Measurements from ENCODE around the gene HNRNPLL.

HNRNPLL gene

DNA sequence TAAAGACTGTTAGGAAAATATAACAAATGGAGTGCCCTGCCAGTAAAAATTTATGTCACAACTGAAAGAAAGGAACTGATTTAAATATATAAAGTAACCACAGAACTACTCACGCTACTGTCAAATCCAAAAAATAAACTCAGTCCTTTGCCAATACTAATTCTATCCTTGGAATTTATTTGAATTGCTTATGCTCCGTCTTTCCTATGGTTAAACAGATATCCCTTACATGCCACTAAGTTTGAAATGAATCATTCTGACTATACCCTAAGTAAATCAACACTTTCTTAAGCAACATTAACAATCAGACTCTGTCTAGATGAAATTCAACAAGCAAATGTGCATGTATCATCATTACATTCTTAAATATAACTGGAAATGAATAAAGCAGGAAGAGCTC, 9.8 kb downstream of the HNRNPLL start:
- DNase-seq = no peak

GRCh38 chr2:38591152-38591551, 11.6 kb downstream of the HNRNPLL start:
- DNase-seq = no peak

- no peak for DNase-seq
These were observed 12.7 kb downstream of the HNRNPLL start for GRCh38 chr2:38590053-38590452.

DNA sequence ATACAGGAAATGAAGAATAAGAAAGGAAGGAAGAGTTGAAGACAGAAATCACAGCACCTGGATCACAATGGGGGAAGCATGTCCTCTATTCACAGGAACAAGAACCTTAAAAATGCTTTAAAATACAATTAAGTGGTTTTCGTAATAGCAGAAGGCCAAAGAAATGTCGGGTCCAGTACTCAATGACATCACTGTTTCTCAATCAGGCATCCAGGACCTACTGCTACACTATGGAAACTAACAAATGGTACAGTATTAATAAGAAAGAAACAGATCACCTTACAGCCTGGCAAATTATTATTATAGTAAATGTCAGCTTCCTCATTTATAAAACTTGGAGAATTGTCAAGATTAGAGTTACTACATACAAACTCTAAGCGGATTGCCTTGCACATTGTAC, 15.8 kb downstream of the HNRNPLL start:
- no peak for DNase-seq

DNA sequence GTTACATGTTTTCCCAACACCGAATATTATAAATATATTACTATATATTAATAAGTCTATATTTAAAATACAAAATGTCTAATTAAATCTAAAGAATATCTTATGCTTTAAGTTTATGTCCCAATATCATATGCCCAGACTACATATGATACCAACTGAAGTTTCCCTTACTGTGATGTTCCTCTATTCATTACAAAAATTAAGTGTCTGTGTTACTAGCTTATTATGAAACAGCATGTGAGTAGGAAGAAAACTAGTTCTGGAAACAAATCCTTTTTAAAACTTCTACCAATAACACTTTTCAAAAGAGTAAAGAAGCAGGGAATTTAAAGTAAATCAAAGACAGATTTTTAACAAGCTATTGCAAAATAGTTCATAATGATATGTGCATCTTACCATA, 17.8 kb downstream of the HNRNPLL start:
- DNase-seq = no peak

- DNase-seq = no peak
These were observed 18.7 kb downstream of the HNRNPLL start for GRCh38 chr2:38583994-38584393.

- DNase-seq = no peak
These were observed 19.2 kb downstream of the HNRNPLL start for GRCh38 chr2:38583524-38583923.

DNA sequence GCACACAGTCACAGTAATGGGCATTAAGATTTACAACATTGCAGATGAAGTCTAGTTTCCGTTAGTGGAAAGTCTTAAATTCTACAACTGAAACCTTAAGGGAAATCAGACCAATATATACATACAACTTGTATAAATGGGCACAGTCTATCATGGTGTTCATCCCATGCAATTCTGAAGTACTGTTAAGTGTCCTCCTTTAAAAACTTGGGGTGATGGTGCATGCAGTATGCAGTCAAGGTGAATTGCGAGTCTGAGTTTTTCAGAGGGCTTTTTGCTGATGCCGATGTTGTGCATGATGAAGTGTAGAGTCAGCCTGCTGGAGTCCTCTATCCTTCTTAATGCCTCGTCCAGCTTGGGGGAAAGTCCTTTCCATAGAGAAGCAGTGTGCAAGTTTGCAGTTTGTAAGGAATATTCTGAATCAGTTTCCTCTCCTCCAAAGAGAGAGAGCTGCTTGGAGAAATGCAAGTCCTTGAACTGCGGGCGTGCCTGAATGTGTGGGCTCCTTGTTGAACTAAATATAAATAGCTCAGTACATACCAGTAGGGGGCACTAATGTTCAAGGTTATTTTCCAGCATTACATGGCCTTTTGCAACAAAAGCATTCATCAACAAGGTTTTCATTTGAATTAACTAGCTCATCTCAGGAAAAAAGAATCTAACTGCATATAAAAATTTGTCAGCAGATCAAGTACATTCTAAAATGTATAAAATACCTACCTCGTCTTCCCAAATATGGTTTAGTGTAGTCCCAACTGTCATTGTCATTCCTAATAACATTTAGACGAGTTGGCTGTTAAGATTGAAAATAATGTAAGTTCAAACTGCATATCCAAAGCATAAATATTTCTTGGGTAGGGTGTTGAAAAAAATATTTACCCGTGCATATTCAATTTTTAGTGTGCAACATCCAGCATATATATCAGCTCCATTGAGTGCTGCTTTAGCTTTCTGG, 21.3 kb downstream of the HNRNPLL start:
- DNase-seq = peak; percentile 59

- no peak for DNase-seq
These were observed 22.6 kb downstream of the HNRNPLL start for GRCh38 chr2:38580115-38580636.

DNA sequence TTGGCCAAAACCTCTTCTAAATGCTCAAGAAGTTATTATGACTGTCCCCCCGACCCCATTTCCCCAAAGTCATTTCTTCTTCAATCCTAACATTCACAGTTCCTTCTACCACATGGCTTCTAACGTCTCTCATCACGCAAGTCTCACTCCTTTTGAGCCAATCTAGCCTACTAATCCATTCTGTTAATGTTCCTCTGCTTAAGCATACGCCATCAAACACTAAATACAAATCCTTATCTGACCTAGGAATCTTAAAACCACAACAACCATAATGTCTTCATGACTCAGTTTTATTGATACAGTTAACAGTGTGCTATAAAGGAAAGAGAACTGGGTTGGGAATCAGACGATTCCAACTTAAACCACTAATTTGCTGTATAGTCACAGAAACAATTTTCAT, 23.9 kb downstream of the HNRNPLL start:
- DNase-seq = no peak

GRCh38 chr2:38574278-38574677, 28.4 kb downstream of the HNRNPLL start:
- DNase-seq = no peak

GRCh38 chr2:38572167-38572566, 30.6 kb downstream of the HNRNPLL start:
- peak; percentile 22 for DNase-seq

- no peak for DNase-seq
These were observed 31.5 kb downstream of the HNRNPLL start for GRCh38 chr2:38571193-38571592.

DNA sequence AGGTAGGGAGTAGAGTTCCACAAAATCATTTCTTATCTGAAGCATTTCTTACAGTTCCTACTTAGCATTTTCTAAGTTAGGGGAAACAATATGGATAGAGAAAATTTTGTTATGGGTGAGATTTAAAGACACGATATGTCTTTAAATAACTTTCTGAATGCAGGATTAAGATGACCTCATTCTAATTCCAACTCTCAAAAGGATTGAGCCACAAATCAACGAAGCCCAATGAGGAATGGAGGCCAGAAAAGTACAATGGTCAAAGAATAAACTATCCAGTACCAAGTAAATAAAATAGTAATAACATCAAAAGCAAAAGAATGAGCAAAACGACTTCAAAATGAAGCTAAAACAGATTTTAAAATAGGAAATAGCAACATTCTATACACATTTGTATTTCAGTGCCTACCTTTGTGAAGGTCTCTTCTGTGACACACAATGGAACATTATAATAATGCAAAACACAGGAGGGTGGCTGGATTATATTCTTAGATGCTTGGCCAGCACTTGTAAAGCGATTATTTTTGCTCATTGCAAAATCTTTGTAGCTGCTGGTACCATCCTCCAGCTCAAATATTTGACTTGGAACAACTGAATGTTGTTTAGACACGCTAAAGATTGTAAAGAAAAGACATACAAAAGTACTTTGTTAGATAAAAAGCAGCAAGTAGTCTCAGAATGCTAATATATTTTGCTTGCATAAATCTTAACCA, 33.8 kb downstream of the HNRNPLL start:
- DNase-seq = no peak

DNA sequence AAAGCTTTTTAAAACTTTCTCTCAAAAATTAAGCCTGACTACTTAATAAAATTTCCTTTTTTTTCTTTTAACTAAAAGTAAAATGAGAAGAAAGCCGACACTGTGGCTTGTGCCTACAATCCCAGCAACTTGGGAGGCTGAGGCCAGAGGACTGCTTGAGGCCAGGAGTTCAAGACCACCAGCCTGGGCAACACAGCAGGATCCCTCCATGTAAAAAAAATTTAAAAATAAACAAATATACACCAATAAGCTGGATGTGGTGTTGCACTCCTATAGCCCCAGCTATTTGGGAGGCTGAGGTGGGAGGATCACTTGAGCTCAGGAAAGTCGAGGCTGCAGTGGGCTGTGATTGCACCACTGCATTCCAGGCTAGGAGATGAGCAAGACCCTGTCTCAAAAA, 37.4 kb downstream of the HNRNPLL start:
- DNase-seq = no peak

GRCh38 chr2:38561691-38562090, 41.0 kb downstream of the HNRNPLL start:
- DNase-seq = no peak

GRCh38 chr2:38560092-38560491, 42.6 kb downstream of the HNRNPLL start:
- no peak for DNase-seq

GRCh38 chr2:38557981-38558380, 44.7 kb downstream of the HNRNPLL start:
- no peak for DNase-seq

- DNase-seq = no peak
These were observed 45.5 kb downstream of the HNRNPLL start for GRCh38 chr2:38557217-38557616.

- DNase-seq = no peak
These were observed 46.5 kb downstream of the HNRNPLL start for GRCh38 chr2:38556006-38556801.

- DNase-seq = no peak
These were observed 47.6 kb downstream of the HNRNPLL start for GRCh38 chr2:38554973-38555595.

DNA sequence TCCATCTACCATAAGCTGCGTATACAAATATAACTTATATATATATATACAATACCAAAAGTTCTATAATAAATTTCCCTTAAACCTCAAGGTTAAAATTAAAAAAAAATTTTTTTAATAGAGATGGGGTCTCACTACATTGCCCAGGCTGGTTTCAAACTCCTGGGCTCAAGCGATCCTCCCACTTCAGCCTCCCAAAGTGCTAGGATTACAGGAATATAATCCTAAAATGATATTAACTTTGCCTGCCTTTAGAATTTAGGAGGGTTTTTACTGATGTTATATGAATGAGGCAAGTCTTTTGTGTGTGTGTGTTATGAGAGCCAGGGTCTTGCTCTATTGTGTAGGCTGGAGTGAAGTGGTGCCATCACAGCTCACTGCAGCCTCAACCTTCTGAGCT, 49.2 kb downstream of the HNRNPLL start:
- no peak for DNase-seq

DNA sequence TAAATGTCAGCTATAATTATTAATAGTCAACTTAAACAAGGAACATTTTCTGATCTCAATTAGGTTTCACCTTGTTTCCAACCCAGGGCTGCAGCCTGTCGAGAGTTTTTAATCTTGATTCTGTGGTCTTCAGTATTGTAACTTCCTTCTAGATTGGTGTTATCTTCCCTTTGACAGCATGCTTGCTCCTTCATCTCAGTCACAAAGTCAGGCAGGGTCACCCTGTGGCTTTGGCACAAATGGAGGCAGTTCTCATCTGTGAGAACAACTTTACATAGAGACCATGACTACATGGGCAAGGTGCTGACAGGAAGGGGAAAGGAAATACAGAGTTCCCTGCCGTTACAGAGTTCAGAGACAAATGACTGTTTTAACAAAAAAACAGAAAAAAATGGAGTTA, 50.5 kb downstream of the HNRNPLL start:
- DNase-seq = no peak
